Transverse colon (tissue), 4 donors: ENCODE results near the gene SNX32. TPM values are rescaled to one million over a fixed set of nuclear protein-coding genes. Genes with fewer than 3 reads are reported as not detected.

Experiments
- DNase-seq: peaks from one replicate; pipeline ENCODE4 v3.0.0-alpha.2; 2019
- H3K27ac ChIP-seq, 4 donors: fragments of 200-600 bp; sonication (generic); 2 replicates each; pipeline ENCODE4 v1.5.1; 2016 to 2018; ENCODE audit warnings: inconsistent platforms in 4 of 4
- H3K27me3 ChIP-seq: fragments of 200-600 bp; sonication (generic); 2 replicates; pipeline ENCODE4 v1.5.1; 2017; ENCODE audit warnings: inconsistent platforms
- H3K36me3 ChIP-seq, 4 donors: fragments of 200-600 bp; sonication (generic); 2 replicates each; pipeline ENCODE4 v1.5.1; 2017 to 2019; ENCODE audit warnings: inconsistent platforms in 4 of 4
- H3K4me1 ChIP-seq, 4 donors: fragments of 200-600 bp; sonication (generic); 2 replicates each; pipeline ENCODE4 v1.5.1; 2017 to 2020; ENCODE audit warnings: inconsistent platforms in 4 of 4
- H3K4me3 ChIP-seq, 4 donors: fragments of 200-600 bp; sonication (generic); 1 replicate in 1 of 4; 2 replicates in 3 of 4; pipeline versions ENCODE4 v1.5.1 to v1.6.1; 2017 to 2019; ENCODE audit warnings: inconsistent platforms in 4 of 4
- H3K9me3 ChIP-seq, 2 donors: fragments of 200-600 bp; sonication (generic); 2 replicates each; pipeline ENCODE4 v1.5.1; 2017 to 2019; ENCODE audit warnings: inconsistent platforms in 2 of 2
- EP300 ChIP-seq: sonication (generic); formaldehyde crosslinking; IDR thresholded peaks from one replicate; pipeline ENCODE4 v1.6.1; 2017; ENCODE audit warnings: antibody characterized with exemption, low read depth
- POLR2A ChIP-seq: fragments of 450-650 bp; IDR thresholded peaks from one replicate; pipeline ENCODE4 v1.6.1; 2016; ENCODE audit warnings: antibody characterized with exemption, mild to moderate bottlenecking, moderate library complexity
- POLR2AphosphoS5 ChIP-seq, 3 donors: sonication (generic); formaldehyde crosslinking; IDR thresholded peaks; one replicate each; pipeline ENCODE4 v1.6.1; 2016; ENCODE audit warnings: antibody characterized with exemption in 3 of 3
- WGBS, 2 donors: methylation state at CpG; one replicate each; pipeline ENCODE4 v1.1.5; 2018; ENCODE audit warnings: low coverage in 1 of 2; 5-methylcytosine and 5-hydroxymethylcytosine counted together
- in situ Hi-C, 4 donors: fragments of 200-750 bp; cut with MboI; loops; one replicate each; pipeline versions ENCODE4 v1.15.0 to v1.15.1; 2017; ENCODE audit warnings: low sequenced_read_pairs in 3 of 4, low pct_ligation_motif_present in 1 of 4, low pct_unique_long_range_greater_than_20kb in 1 of 4
- intact Hi-C: fragments of 100-400 bp; cut with DNase I; formaldehyde crosslinking; loops from one replicate; pipeline ENCODE4 v1.15.1; 2023; ENCODE audit warnings: low total_unique reads
- total RNA-seq, 4 donors: library from RNA; depleted of rRNA; stranded (reverse); fragments of >200 nt; gene quantifications; one replicate each; pipeline ENCODE4 v1.1.0, GENCODE V29; 2016
- TF ChIP-seq, protein P1 (sequence below), 5 experiments: fragments of 200-600 bp in 3 of 5; fragments of 450-650 bp in 2 of 5; sonication (generic) in 3 of 5; IDR thresholded peaks; 1 replicate in 2 of 5; 2 replicates in 3 of 5; pipeline ENCODE4 v1.5.1; 2016 to 2017; ENCODE audit warnings: antibody characterized with exemption in 5 of 5, inconsistent platforms in 3 of 5, mild to moderate bottlenecking in 2 of 5, moderate library complexity in 1 of 5

Gene SNX32
- total RNA-seq, 4 donors from 2014 or later, result 0.60 to 10.0 (median 1.6) TPM; not detected in 1

DNA sequence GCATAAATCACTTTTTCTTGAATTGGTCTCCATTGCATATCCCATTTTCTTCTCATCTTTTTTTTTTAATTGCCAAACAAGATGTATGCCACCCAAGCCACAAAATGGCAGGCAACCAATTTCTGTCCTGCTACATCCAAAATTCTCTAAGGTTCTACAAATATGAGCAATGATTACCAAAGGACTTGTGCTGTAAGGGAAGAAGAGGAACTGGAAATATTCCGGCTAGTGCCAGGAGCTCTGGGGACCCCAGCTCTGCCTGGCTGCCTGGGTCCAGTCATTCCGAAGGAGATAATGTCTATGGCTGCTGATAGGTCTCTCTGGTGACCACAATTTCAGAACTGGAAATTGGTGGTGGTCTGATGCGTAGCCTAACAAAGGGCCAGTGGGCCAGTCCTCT lies 17.1 kb upstream of the SNX32 start:
- no peaks in the 10 kb centered on the region for H3K27me3 ChIP-seq
- H3K27ac ChIP-seq, result no peak overlapping the region
- H3K9me3 ChIP-seq, result no peaks in the 10 kb centered on the region
- H3K36me3 ChIP-seq, result no peaks in the 10 kb centered on the region
- in situ Hi-C loops (loop anchor here in 3 of 4 donors (25.0 kb wide), 1 partner anchor 104 kb away; the partner anchor contains the start of genes KAT5 (in 3 of the 3) and RNASEH2C (in 3 of the 3)), intact Hi-C loops (loop anchor here (5.0 kb wide), 2 partner anchors 34 to 104 kb away; partner anchors contain the start of genes AP5B1 and KAT5)
- peaks cover 0 to 38% (median 13%) of the 10 kb centered on the region in 4 donors for H3K4me1 ChIP-seq
- WGBS, 2 donors, result 94% methylated on average over 3 of the region's 3 CpGs; no CpG with 5 or more reads in 1 of the 2 donors
- H3K4me3 ChIP-seq, result no peak overlapping the region
- no peak for DNase-seq
- TF ChIP-seq POLR2A (no peak), POLR2AphosphoS5 (IDR thresholded peaks at IDR 0.05) (no peak), EP300 (no peak)
- TF ChIP-seq, protein P1, sequence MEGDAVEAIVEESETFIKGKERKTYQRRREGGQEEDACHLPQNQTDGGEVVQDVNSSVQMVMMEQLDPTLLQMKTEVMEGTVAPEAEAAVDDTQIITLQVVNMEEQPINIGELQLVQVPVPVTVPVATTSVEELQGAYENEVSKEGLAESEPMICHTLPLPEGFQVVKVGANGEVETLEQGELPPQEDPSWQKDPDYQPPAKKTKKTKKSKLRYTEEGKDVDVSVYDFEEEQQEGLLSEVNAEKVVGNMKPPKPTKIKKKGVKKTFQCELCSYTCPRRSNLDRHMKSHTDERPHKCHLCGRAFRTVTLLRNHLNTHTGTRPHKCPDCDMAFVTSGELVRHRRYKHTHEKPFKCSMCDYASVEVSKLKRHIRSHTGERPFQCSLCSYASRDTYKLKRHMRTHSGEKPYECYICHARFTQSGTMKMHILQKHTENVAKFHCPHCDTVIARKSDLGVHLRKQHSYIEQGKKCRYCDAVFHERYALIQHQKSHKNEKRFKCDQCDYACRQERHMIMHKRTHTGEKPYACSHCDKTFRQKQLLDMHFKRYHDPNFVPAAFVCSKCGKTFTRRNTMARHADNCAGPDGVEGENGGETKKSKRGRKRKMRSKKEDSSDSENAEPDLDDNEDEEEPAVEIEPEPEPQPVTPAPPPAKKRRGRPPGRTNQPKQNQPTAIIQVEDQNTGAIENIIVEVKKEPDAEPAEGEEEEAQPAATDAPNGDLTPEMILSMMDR (IDR thresholded peaks at IDR 0.05), result no peak

DNA sequence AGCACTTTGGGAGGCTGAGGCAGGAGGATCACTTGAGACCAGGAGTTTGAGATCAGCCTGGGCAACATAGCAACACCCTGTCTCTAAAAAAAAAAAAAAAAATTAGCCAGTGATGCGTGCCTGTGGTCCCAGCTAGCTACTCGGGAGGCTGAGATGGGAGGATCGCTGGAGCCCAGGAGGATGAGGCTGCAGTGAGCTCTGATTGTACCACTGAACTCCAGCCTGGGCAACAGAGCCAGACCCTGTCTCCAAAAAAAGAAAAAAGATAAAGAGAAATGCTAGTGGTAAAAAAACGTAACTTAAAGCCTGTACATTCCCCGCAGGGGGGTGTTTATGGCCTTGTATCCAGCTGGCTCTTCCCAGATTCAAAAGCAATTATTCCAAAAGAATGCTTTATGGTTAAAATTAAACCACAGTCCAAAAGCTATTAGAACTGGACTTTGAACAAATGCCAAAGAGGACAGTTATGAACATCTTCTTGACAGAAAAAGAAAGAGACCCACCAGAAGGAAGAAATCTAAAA lies 16.4 kb upstream of the SNX32 start:
- no peaks in the 10 kb centered on the region for H3K9me3 ChIP-seq
- no peak for DNase-seq
- peak overlapping the region; percentile 82 to 86 (median 85) for H3K27ac ChIP-seq
- peak overlapping the region; percentile 4 to 65 (median 52) for H3K4me3 ChIP-seq
- no peak for TF ChIP-seq POLR2A
- H3K4me1 ChIP-seq, result peaks cover 0 to 45% (median 16%) of the 10 kb centered on the region in 4 donors
- H3K36me3 ChIP-seq, result no peaks in the 10 kb centered on the region
- in situ Hi-C loops (loop anchor here in 3 of 4 donors (25.0 kb wide), 1 partner anchor 105 kb away; the partner anchor contains the start of genes KAT5 (in 3 of the 3) and RNASEH2C (in 3 of the 3)), intact Hi-C loops (loop anchor here (5.0 kb wide), 2 partner anchors 35 to 105 kb away; partner anchors contain the start of genes AP5B1 and KAT5)
- H3K27me3 ChIP-seq, result no peaks in the 10 kb centered on the region
- WGBS, 2 donors, result 49 to 56% methylated on average over 5 of the region's 5 CpGs

DNA sequence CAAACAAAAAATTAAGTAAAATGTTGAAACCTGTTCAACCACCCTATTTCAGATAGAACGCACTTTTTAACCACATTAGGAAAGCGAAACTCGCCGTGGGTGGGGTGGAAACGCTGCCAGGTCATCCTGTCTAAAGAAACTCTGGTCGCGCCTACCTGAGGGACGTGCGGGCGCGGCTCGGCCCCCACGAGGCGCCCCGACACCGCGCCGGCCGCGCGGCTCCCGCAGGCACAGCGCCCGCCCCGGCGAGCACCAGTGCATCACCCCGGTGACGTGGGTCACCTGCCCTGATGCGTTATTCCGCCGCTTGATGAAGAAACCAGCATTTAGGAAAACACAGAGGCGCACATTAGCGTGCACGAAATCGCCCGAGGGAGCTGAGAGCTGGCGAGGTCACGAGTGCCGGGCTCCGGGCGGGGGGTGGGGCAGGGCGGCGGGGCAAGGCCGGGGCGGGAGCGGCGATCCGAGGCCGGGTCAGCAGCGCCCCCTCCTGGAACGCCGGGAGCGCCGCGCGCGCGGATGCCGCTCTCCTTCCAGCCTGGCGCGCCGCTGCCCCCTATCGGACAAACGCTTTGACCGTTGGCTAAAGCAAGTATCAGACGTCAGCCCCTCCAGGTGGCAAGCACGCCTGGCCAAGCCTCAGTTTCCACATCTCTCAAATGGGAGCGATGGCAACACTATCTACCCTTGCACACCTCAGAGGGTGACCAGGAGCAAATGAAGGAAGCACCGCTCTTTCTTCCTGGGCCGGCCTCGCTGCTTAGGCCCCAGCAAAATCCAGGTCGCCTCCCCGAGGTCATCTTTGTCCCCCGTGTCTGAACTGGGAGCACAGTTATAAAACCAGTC lies 15.7 kb upstream of the SNX32 start:
- Histone ChIP-seq H3K36me3 (no peaks in the 10 kb centered on the region), H3K27ac (peak overlapping the region; percentile 82 to 86 (median 85)), H3K27me3 (no peaks in the 10 kb centered on the region), H3K9me3 (no peaks in the 10 kb centered on the region), H3K4me1 (peaks cover 0 to 49% (median 19%) of the 10 kb centered on the region in 4 donors), H3K4me3 (peak overlapping the region; percentile 4 to 65 (median 52))
- WGBS, 2 donors, result 12% methylated on average over 42 of the region's 74 CpGs; no CpG with 5 or more reads in 1 of the 2 donors
- in situ Hi-C loops (loop anchor here in 3 of 4 donors (25.0 kb wide), 1 partner anchor 106 kb away; the partner anchor contains the start of genes KAT5 (in 3 of the 3) and RNASEH2C (in 3 of the 3)), intact Hi-C loops (loop anchor here (5.0 kb wide), 2 partner anchors 36 to 106 kb away; partner anchors contain the start of genes AP5B1 and KAT5)
- DNase-seq, result peak; percentile 98
- no peak for TF ChIP-seq POLR2A
- no peak for TF ChIP-seq EP300
- TF ChIP-seq POLR2AphosphoS5 (IDR thresholded peaks at IDR 0.05), result peak in 2 of 3 donors; percentile 20 to 52
- TF ChIP-seq, protein P1 (IDR thresholded peaks at IDR 0.05), result peak; percentile 95 to 100 (median 98)

DNA sequence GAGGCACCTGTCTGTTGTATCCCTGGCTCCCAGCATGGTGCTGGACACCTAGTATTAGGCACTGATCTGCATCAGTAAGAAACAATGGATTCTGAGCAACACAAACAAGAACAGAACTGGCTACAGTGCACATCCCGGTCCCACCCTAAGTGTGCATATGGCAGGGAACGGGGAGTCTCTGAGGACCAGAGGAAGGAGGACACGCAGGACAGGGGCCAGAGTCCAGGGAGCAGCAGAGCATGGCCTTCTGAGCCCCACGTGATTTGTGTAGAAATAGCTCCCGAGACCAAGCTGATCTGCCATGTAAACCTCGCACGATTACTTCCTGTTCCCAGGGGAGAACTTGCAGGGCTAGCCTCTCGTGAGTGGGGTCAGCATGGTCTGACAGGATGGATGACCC lies 12.7 kb upstream of the SNX32 start:
- H3K27me3 ChIP-seq, result no peaks in the 10 kb centered on the region
- no peaks in the 10 kb centered on the region for H3K36me3 ChIP-seq
- peaks cover 0 to 56% (median 25%) of the 10 kb centered on the region in 4 donors for H3K4me1 ChIP-seq
- WGBS, 2 donors, result 48% methylated on average over 8 of the region's 8 CpGs; no CpG with 5 or more reads in 1 of the 2 donors
- H3K9me3 ChIP-seq, result no peaks in the 10 kb centered on the region
- peak; percentile 14 for TF ChIP-seq POLR2A
- peak in 2 of 3 donors; percentile 33 to 59 for TF ChIP-seq POLR2AphosphoS5 (IDR thresholded peaks at IDR 0.05)
- TF ChIP-seq EP300, result no peak
- peak; percentile 72 for DNase-seq
- in situ Hi-C loops (loop anchor here (10.0 to 25.0 kb wide), 2 partner anchors 106 to 109 kb away; partner anchors contain the start of genes KAT5 (in 4 of the 4) and RNASEH2C (in 3 of the 4)), intact Hi-C loops (no loop called here)
- no peak overlapping the region for H3K4me3 ChIP-seq
- H3K27ac ChIP-seq, result peak overlapping the region; percentile 66 to 77 (median 76)
